ENCODE measurements around the gene C1QL1.

The C1QL1 gene

GRCh38 chr17:44998646-44999045 is 30.5 kb upstream of the C1QL1 start:
- FAIRE-seq (no peak), DNase-seq (ENCODE audit: insufficient read length, low spot score) (no peak)
- no peak for TF ChIP-seq CTCF (IDR thresholded peaks at IDR 0.05; ENCODE audit: insufficient read depth, missing control alignments)

GRCh38 chr17:44997733-44998520 is 29.8 kb upstream of the C1QL1 start:
- DNase-seq (ENCODE audit: insufficient read length, low spot score) (no peak), FAIRE-seq (no peak)
- TF ChIP-seq CTCF (IDR thresholded peaks at IDR 0.05; ENCODE audit: insufficient read depth, missing control alignments), result peak; percentile 3

- FAIRE-seq (no peak), DNase-seq (ENCODE audit: insufficient read length, low spot score) (no peak)
- no peak for TF ChIP-seq CTCF (IDR thresholded peaks at IDR 0.05; ENCODE audit: insufficient read depth, missing control alignments)
Measured at GRCh38 chr17:44996304-44996703, 28.2 kb upstream of the C1QL1 start.

- no peak for FAIRE-seq
- TF ChIP-seq CTCF (IDR thresholded peaks at IDR 0.05; ENCODE audit: insufficient read depth, missing control alignments), result no peak
- no peak for DNase-seq (ENCODE audit: insufficient read length, low spot score)
Measured at GRCh38 chr17:44995436-44996001, 27.4 kb upstream of the C1QL1 start.

- DNase-seq (ENCODE audit: insufficient read length, low spot score) (no peak), FAIRE-seq (no peak)
- no peak for TF ChIP-seq CTCF (IDR thresholded peaks at IDR 0.05; ENCODE audit: insufficient read depth, missing control alignments)
Measured at GRCh38 chr17:44992242-44992939, 24.3 kb upstream of the C1QL1 start.

- DNase-seq (ENCODE audit: insufficient read length, low spot score), result no peak
Measured at GRCh38 chr17:44990994-44991393, 22.9 kb upstream of the C1QL1 start.

More at GRCh38 chr17:44990994-44991393, 22.9 kb upstream of the C1QL1 start:
- FAIRE-seq, result no peak
- TF ChIP-seq CTCF (IDR thresholded peaks at IDR 0.05; ENCODE audit: insufficient read depth, missing control alignments), result no peak

Data from D721Med (cell line).